GM12872 (cell line): Measurements from ENCODE around the gene RASGRP1.

Experiments
- TF ChIP-seq, protein P1 (sequence below): IDR thresholded peaks from 3 replicates; pipeline ENCODE4 v1.5.1; 2011; ENCODE audit warnings: low read depth, mild to moderate bottlenecking, low read length, moderate library complexity; ENCODE audit not compliant: insufficient read depth

Gene RASGRP1

DNA sequence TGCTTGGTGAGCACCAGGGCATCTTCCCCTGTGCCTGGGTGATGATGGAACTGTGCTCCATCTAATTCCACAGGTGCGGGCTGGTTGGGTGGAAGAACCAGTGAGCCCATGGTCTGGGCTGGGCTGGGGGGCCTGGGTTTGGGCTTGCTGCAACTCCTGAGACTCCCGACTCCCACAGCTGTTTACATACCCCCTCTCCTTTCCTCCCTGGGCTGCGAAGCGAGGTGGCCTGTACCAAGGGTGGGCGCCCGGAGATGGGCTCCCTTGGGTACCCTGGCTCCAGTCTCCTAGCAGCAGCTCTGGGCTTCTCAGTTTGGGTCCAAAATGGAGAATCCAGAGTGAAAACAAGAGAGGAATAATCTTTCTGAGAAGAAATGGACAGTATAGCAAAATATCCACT is 105.1 kb downstream of the RASGRP1 start:
- TF ChIP-seq, protein P1, sequence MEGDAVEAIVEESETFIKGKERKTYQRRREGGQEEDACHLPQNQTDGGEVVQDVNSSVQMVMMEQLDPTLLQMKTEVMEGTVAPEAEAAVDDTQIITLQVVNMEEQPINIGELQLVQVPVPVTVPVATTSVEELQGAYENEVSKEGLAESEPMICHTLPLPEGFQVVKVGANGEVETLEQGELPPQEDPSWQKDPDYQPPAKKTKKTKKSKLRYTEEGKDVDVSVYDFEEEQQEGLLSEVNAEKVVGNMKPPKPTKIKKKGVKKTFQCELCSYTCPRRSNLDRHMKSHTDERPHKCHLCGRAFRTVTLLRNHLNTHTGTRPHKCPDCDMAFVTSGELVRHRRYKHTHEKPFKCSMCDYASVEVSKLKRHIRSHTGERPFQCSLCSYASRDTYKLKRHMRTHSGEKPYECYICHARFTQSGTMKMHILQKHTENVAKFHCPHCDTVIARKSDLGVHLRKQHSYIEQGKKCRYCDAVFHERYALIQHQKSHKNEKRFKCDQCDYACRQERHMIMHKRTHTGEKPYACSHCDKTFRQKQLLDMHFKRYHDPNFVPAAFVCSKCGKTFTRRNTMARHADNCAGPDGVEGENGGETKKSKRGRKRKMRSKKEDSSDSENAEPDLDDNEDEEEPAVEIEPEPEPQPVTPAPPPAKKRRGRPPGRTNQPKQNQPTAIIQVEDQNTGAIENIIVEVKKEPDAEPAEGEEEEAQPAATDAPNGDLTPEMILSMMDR = no peak

DNA sequence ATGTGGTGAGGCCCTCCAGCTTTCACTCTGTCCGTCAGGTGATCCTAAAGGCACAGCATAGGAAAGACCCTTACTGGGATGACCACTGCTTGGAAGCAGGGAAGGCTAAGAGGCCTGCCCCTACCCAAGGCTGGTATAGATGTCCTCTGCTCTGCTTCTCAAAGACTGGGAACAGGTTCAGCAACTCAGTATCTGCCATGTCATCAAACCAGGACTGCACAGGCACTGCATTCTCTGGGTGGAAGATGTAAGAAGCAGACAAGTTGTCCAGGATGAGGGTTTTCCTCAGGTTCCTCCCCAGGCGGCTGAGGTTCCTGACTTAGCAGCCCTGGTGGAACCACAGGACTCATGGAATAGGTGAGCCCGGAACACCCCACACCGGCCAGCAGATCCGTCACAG is 106.0 kb downstream of the RASGRP1 start:
- TF ChIP-seq, protein P1 = no peak

DNA sequence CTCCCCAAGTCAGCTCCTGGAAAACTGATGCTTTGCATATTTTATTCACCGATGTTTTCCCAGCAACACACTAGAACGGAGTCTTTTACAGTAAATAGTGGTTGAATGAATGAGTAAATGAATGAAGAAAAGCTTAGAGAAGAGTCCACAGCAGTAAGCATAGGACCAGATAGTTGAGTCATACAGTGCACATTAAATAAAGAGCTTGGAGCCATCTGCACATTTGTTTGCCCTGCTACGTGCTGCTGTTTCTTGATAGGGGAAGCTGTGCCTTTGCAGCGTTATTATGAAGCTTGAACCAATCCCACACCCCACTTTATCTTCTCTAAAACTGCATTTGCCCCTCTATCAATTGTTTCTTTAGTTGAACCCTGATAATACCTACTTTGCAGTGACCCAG is 109.5 kb downstream of the RASGRP1 start:
- TF ChIP-seq, protein P1 = no peak

DNA sequence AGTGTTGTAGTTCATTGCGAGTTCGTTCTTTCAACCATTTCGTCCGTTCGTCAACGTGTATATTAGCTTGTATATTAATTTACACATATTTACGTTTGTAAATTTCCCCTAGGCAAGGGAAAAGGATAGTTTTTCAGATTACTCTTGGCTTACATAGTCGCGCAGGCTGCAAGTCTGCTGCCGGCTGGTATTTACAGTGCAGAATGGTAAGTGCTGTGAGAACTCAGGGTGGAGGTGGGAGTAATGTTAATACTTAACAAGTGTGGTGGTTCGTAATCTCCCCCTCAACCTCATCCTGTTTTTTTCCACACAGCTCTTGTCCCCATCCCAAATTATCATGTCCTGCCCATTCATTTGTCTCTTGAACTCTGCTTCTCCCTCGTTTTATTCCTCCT is 109.9 kb downstream of the RASGRP1 start:
- TF ChIP-seq, protein P1 = no peak

DNA sequence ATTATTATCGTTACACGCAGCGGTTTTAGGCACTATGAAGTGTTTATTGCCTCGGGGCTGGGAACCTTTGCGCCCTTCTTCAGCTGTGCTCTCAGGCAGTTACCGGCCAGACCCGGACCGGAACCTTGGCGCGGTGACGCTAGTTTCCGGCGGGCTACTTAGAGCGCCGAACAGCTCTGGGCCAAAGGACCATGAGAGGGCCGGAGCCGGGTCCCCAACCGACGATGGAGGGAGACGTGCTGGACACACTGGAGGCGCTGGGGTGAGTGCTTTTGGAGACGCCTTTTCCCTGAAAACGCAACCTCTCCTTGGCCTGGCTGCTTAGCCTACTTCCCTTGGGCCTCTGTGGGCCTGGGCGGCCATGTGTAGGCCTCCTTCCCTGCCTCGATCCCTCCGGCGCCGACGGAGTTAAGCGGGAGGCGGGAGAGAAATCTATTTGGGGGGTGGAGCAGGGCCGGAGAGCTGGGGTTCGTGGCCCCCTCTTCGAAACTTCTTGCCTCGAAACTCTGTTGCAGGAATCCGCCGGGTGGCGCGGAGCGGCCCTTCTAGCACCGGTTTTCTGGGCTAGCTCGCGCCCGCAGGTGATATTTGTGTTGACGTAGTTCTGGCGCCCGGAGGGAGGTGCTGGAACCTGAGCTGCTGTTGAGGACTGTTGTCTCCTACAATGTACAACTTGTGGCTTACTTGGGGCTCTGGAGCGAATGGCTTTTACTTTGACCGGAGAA is 110.5 kb downstream of the RASGRP1 start, which contains the start of gene FAM98B:
TSS of gene FAM98B (plus strand) at position 157 of the 725 bp plus-strand sequence. CDS start at position 192, 35 bp downstream.
- TF ChIP-seq, protein P1 = no peak

DNA sequence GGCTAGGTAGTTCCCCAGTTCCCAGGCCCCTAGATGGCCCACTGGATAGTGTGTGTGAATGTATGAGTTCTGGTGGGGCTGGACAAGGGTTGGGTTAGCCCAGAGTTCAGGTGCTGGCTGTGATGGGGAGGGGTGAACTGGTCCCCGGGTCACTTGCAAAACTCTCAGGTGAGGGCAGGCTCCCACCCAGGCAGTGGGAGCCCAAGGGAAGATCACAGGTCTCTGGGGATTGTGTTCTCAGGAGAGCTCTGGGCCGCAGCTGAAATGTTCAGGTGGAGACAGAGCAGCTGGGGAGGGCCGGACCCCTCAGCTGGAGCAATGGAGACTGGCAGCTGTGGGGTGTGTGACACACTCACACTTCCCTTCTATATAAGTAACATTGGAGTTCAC is 123.5 kb downstream of the RASGRP1 start:
- TF ChIP-seq, protein P1 = no peak

DNA sequence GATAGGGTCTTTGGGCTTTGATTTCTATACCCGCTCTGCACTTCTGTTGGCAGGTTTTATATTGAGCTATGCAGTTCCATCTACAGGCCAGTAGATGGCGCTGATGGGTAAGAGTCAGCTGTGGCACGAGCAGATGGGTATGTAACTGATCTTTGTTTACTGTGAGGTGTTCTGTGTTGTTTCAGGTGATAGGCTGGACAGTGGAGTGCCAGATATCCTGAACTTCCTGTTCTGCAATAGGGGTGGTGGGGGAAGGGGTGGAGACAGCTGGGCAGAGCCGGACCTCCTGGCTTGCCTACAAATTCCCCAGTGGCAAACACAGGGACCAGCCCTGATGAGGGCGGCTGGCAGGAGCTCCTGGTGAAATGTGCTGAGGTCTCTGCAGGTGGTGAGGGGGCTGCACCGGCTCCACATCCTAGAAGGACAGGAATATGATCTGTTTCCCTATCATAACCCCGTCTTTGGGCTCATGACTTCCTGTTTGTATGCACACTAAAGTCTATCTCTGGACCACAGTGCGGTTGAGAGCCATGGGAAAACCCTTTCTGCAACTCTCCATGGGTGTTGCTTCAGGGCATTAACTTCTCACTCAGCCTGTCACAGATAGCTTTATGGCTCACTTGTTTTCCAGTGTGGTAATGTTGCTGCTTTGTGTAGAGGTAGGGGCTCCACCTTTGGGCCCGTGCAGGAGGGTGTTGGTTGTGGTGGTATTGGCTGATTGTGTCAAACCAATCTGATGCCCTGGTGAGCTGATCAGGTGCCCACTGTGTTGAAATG is 124.1 kb downstream of the RASGRP1 start:
- TF ChIP-seq, protein P1 = peak; percentile 94
